Neural progenitor cell (in vitro differentiated cells): ENCODE measurements around the gene CELSR1. TPM values are rescaled to one million over a fixed set of nuclear protein-coding genes. Genes with fewer than 3 reads are reported as not detected.

ENCODE experiments used
- DNase-seq: peaks from one replicate; pipeline ENCODE4 v3.0.0-alpha.2; 2016; ENCODE audit warnings: low spot score
- H2AFZ ChIP-seq: fragments of 200-600 bp; sonication (generic); replicated peaks from 2 replicates; pipeline ENCODE4 v1.6.1; 2016; ENCODE audit warnings: antibody characterized with exemption
- H3F3A ChIP-seq: fragments of 200-600 bp; sonication (generic); 2 replicates; pipeline ENCODE4 v1.6.1; 2016; ENCODE audit warnings: antibody characterized with exemption, low read depth
- H3K27ac ChIP-seq: fragments of 200-600 bp; sonication (generic); 2 replicates; pipeline ENCODE4 v1.5.1; 2016; ENCODE audit warnings: mild to moderate bottlenecking
- H3K27me3 ChIP-seq: fragments of 200-600 bp; sonication (generic); 2 replicates; pipeline ENCODE4 v1.6.1; 2016; ENCODE audit warnings: mild to moderate bottlenecking, moderate library complexity
- H3K36me3 ChIP-seq: fragments of 200-600 bp; sonication (generic); 2 replicates; pipeline ENCODE4 v1.5.1; 2016
- H3K4me1 ChIP-seq: fragments of 200-600 bp; sonication (generic); 2 replicates; pipeline ENCODE4 v1.6.1; 2016; ENCODE audit warnings: mixed run types
- H3K4me2 ChIP-seq: fragments of 200-600 bp; sonication (generic); 2 replicates; pipeline ENCODE4 v1.6.1; 2016
- H3K4me3 ChIP-seq: fragments of 200-600 bp; sonication (generic); 2 replicates; pipeline ENCODE4 v1.5.1; 2016
- H3K79me2 ChIP-seq: fragments of 200-600 bp; sonication (generic); 2 replicates; pipeline ENCODE4 v1.6.1; 2016; ENCODE audit warnings: low read depth
- H3K9ac ChIP-seq: fragments of 200-600 bp; sonication (generic); 2 replicates; pipeline ENCODE4 v1.6.1; 2016
- H3K9me3 ChIP-seq: fragments of 200-600 bp; sonication (generic); 2 replicates; pipeline ENCODE4 v1.5.1; 2016; ENCODE audit warnings: low read depth
- H4K20me1 ChIP-seq: fragments of 200-600 bp; sonication (generic); 2 replicates; pipeline ENCODE4 v1.6.1; 2016; ENCODE audit warnings: low read depth
- H3K27ac Mint-ChIP-seq: 3 replicates; pipeline ENCODE4 v1.8.0; 2021; ENCODE audit warnings: mixed read lengths
- H3K27me3 Mint-ChIP-seq: 2 replicates; pipeline ENCODE4 v1.8.0; 2022; ENCODE audit warnings: low read depth, mild to moderate bottlenecking, inconsistent platforms, moderate library complexity, mixed read lengths; ENCODE audit not compliant: insufficient read depth
- H3K36me3 Mint-ChIP-seq: 3 replicates; pipeline ENCODE4 v1.8.0; 2021; ENCODE audit warnings: mixed read lengths
- H3K4me1 Mint-ChIP-seq: 3 replicates; pipeline ENCODE4 v1.8.0; 2021; ENCODE audit warnings: mixed read lengths
- H3K4me3 Mint-ChIP-seq: 3 replicates; pipeline ENCODE4 v1.8.0; 2021; ENCODE audit warnings: mild to moderate bottlenecking, moderate library complexity, mixed read lengths
- H3K9me3 Mint-ChIP-seq: 3 replicates; pipeline ENCODE4 v1.8.0; 2020; ENCODE audit warnings: mixed read lengths
- EZH2 ChIP-seq: fragments of 200-600 bp; sonication (generic); IDR thresholded peaks from 2 replicates; pipeline ENCODE4 v1.6.1; 2017; ENCODE audit warnings: antibody characterized with exemption, mild to moderate bottlenecking, moderate library complexity
- EZH2phosphoT487 ChIP-seq: fragments of 200-600 bp; sonication (generic); IDR thresholded peaks from 2 replicates; pipeline ENCODE4 v1.6.1; 2017; ENCODE audit warnings: antibody characterized with exemption
- total RNA-seq: library from RNA; depleted of rRNA; stranded (reverse); fragments of >200 nt; gene quantifications from 2 replicates; pipeline ENCODE4 v1.2.3, GENCODE V29; 2015; ENCODE audit warnings: low replicate concordance
- TF ChIP-seq, protein P1 (sequence below): fragments of 200-600 bp; sonication (generic); IDR thresholded peaks from 2 replicates; pipeline ENCODE4 v1.5.1; 2017; ENCODE audit warnings: antibody characterized with exemption, mild to moderate bottlenecking

The CELSR1 gene
- total RNA-seq, 1 donor from 2014 or later: 12.3 TPM

DNA sequence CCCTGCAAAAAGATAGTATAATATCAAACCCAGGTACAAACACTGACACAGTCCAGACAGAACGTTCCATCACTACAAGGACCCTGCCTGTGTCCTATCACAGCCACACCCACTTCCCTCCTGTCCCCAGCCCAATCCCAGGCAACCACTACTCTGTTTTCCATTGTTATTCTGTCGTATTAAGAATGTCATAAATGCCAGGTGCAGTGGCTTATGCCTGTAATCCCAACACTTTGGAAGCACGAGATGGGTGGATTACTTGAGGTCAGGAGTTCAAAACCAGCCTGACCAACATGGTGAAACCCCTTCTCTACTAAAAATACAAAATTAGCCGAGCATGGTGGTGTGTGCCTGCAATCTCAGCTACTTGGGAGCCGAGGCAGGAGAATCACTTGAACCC lies 112.9 kb downstream of the CELSR1 start:
- H4K20me1 ChIP-seq: no peaks in the 10 kb centered on the region
- no peaks in the 10 kb centered on the region for H3K4me1 ChIP-seq
- no peak overlapping the region for H3K4me3 ChIP-seq
- H3K79me2 ChIP-seq: no peaks in the 10 kb centered on the region
- no peaks in the 10 kb centered on the region for H3K9me3 ChIP-seq
- no peak for DNase-seq
- no peak overlapping the region for H3K4me2 ChIP-seq
- Mint-ChIP-seq H3K27ac (no peak overlapping the region), H3K9me3 (peaks cover 19% of the 10 kb centered on the region), H3K4me3 (no peak overlapping the region), H3K4me1 (no peaks in the 10 kb centered on the region), H3K27me3 (no peaks in the 10 kb centered on the region), H3K36me3 (peaks cover 28% of the 10 kb centered on the region)
- H2AFZ ChIP-seq: no peak overlapping the region
- peaks cover 4% of the 10 kb centered on the region for H3K36me3 ChIP-seq
- no peak overlapping the region for H3K9ac ChIP-seq
- H3K27ac ChIP-seq: no peak overlapping the region
- H3K27me3 ChIP-seq: no peaks in the 10 kb centered on the region
- TF ChIP-seq EZH2 (no peak), EZH2phosphoT487 (no peak)
- TF ChIP-seq, protein P1, sequence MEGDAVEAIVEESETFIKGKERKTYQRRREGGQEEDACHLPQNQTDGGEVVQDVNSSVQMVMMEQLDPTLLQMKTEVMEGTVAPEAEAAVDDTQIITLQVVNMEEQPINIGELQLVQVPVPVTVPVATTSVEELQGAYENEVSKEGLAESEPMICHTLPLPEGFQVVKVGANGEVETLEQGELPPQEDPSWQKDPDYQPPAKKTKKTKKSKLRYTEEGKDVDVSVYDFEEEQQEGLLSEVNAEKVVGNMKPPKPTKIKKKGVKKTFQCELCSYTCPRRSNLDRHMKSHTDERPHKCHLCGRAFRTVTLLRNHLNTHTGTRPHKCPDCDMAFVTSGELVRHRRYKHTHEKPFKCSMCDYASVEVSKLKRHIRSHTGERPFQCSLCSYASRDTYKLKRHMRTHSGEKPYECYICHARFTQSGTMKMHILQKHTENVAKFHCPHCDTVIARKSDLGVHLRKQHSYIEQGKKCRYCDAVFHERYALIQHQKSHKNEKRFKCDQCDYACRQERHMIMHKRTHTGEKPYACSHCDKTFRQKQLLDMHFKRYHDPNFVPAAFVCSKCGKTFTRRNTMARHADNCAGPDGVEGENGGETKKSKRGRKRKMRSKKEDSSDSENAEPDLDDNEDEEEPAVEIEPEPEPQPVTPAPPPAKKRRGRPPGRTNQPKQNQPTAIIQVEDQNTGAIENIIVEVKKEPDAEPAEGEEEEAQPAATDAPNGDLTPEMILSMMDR: no peak
- no peaks in the 10 kb centered on the region for H3F3A ChIP-seq

DNA sequence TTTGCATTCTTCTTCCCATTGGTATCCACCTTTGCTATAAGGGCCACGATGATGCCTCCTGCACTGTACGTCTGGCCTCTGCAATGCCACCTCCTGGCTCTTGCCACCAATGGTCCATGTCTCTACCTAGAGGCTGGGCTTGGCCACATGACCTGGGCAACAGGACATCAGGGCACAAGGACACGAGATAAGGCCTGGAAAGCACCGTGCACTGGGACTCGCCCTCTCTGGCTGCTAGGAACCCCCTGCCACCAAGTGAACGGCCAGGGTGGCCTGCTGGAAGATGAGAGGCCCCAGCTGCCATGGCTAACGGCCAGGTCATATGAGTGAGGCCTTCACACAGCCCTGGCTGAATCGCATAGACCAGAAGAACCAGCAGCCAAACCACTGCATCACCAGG lies 114.5 kb downstream of the CELSR1 start:
- no peak for DNase-seq
- Histone ChIP-seq H3F3A (no peaks in the 10 kb centered on the region), H4K20me1 (no peaks in the 10 kb centered on the region), H3K4me1 (no peaks in the 10 kb centered on the region), H3K27me3 (no peaks in the 10 kb centered on the region), H3K36me3 (peaks cover 4% of the 10 kb centered on the region), H3K9ac (no peak overlapping the region), H3K79me2 (no peaks in the 10 kb centered on the region), H3K4me3 (no peak overlapping the region), H2AFZ (no peak overlapping the region), H3K4me2 (no peak overlapping the region), H3K27ac (no peak overlapping the region), H3K9me3 (no peaks in the 10 kb centered on the region)
- no peaks in the 10 kb centered on the region for H3K27me3 Mint-ChIP-seq
- H3K4me1 Mint-ChIP-seq: peaks cover under 1% of the 10 kb centered on the region
- H3K36me3 Mint-ChIP-seq: peaks cover 26% of the 10 kb centered on the region
- H3K9me3 Mint-ChIP-seq: peaks cover 19% of the 10 kb centered on the region
- H3K4me3 Mint-ChIP-seq: no peak overlapping the region
- no peak overlapping the region for H3K27ac Mint-ChIP-seq
- no peak for TF ChIP-seq EZH2phosphoT487
- TF ChIP-seq, protein P1: no peak

DNA sequence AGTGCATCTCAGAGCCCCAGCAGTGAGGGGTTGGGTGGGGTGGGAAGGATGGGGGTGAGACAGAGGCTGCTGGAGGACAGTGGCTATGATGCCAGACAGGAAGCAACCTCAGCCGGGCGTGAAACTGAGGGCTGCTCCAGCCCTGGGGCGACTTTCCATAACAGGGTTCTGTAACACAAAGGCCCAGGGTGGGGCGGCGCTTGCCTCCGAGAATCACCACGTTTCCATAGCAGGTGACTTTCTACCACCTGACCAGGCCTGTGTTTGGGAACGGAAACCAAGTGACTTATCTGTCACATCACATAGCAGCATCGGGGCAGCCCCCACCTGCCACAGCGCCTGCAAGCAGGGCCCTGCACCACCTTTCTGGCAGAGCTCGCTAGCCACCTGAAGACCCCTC lies 116.2 kb downstream of the CELSR1 start:
- Mint-ChIP-seq H3K9me3 (peaks cover 13% of the 10 kb centered on the region), H3K36me3 (peaks cover 17% of the 10 kb centered on the region)

More for the DNA sequence above, 116.2 kb downstream of the CELSR1 start:
- DNase-seq: no peak
- no peak overlapping the region for H3K4me3 ChIP-seq
- no peaks in the 10 kb centered on the region for H3K9me3 ChIP-seq
- no peaks in the 10 kb centered on the region for H3K79me2 ChIP-seq
- no peak overlapping the region for H3K4me2 ChIP-seq
- no peak overlapping the region for H3K27ac ChIP-seq
- TF ChIP-seq EZH2 (no peak), EZH2phosphoT487 (no peak)
- TF ChIP-seq, protein P1: no peak
- H3F3A ChIP-seq: no peaks in the 10 kb centered on the region
- H3K4me3 Mint-ChIP-seq: no peak overlapping the region
- H3K27ac Mint-ChIP-seq: no peak overlapping the region
- no peaks in the 10 kb centered on the region for H4K20me1 ChIP-seq
- no peaks in the 10 kb centered on the region for H3K27me3 Mint-ChIP-seq
- no peaks in the 10 kb centered on the region for H3K27me3 ChIP-seq
- H2AFZ ChIP-seq: no peak overlapping the region
- no peaks in the 10 kb centered on the region for H3K4me1 ChIP-seq
- no peak overlapping the region for H3K9ac ChIP-seq
- peaks cover 4% of the 10 kb centered on the region for H3K36me3 ChIP-seq
- peaks cover 13% of the 10 kb centered on the region for H3K4me1 Mint-ChIP-seq
